DOHH2 (cell line): ENCODE measurements around the gene GPRC5B.

Source experiments
- H3F3A ChIP-seq: fragments of 200-600 bp; sonication (generic), shearing (Covaris generic); 2 replicates; pipeline ENCODE4 v1.6.0; 2016; ENCODE audit warnings: antibody characterized with exemption, mild to moderate bottlenecking; ENCODE audit not compliant: control insufficient read depth, insufficient read depth
- H3K27ac ChIP-seq: fragments of 200-600 bp; sonication (generic); 2 replicates; pipeline ENCODE4 v1.5.1; 2014; ENCODE audit warnings: low read depth, mild to moderate bottlenecking, low read length, moderate library complexity
- H3K27me3 ChIP-seq: fragments of 200-600 bp; sonication (generic); 2 replicates; pipeline ENCODE4 v1.6.1; 2014; ENCODE audit warnings: mild to moderate bottlenecking, low read length, mixed read lengths; ENCODE audit not compliant: control insufficient read depth
- H3K36me3 ChIP-seq: fragments of 200-600 bp; sonication (generic); 2 replicates; pipeline ENCODE4 v1.6.1; 2014; ENCODE audit warnings: mild to moderate bottlenecking, low read length, moderate library complexity, mixed read lengths; ENCODE audit not compliant: control insufficient read depth
- H3K4me1 ChIP-seq: fragments of 200-600 bp; sonication (generic); 2 replicates; pipeline ENCODE4 v1.6.1; 2014; ENCODE audit warnings: mild to moderate bottlenecking, low read length, mixed read lengths; ENCODE audit not compliant: control insufficient read depth
- H3K4me2 ChIP-seq: fragments of 200-600 bp; sonication (generic); 2 replicates; pipeline ENCODE4 v1.6.0; 2014; ENCODE audit warnings: mild to moderate bottlenecking, low read length, moderate library complexity
- H3K4me3 ChIP-seq: fragments of 200-600 bp; sonication (generic); 2 replicates; pipeline ENCODE4 v1.5.1; 2014; ENCODE audit warnings: mild to moderate bottlenecking, low read length, mixed read lengths
- H3K79me2 ChIP-seq: fragments of 200-600 bp; sonication (generic); 2 replicates; pipeline ENCODE4 v1.6.1; 2014; ENCODE audit warnings: mild to moderate bottlenecking, low read length, mixed read lengths; ENCODE audit not compliant: control insufficient read depth
- H3K9me2 ChIP-seq: fragments of 200-600 bp; sonication (generic); replicated peaks from 2 replicates; pipeline ENCODE4 v1.6.1; 2014; ENCODE audit warnings: mild to moderate bottlenecking, low read length, mixed read lengths; ENCODE audit not compliant: control insufficient read depth
- H3K9me3 ChIP-seq: fragments of 200-600 bp; sonication (generic); 2 replicates; pipeline ENCODE4 v1.6.1; 2014; ENCODE audit warnings: antibody characterized with exemption, low read length, mixed read lengths; ENCODE audit not compliant: control insufficient read depth, insufficient read depth
- H4K20me1 ChIP-seq: fragments of 200-600 bp; sonication (generic); 2 replicates; pipeline ENCODE4 v1.6.0; 2014; ENCODE audit warnings: low read depth, mild to moderate bottlenecking, antibody characterized with exemption, low read length, moderate library complexity; ENCODE audit not compliant: control insufficient read depth, insufficient read depth
- CTCF ChIP-seq: fragments of 200-600 bp; sonication (generic); IDR thresholded peaks from one replicate; pipeline ENCODE4 v1.5.1; 2014; ENCODE audit warnings: antibody characterized with exemption, mild to moderate bottlenecking, low read depth, low read length; ENCODE audit not compliant: poor library complexity, severe bottlenecking
- EZH2phosphoT487 ChIP-seq: fragments of 200-600 bp; sonication (generic); IDR thresholded peaks from 2 replicates; pipeline ENCODE4 v1.6.1; 2017; ENCODE audit warnings: borderline replicate concordance, mild to moderate bottlenecking, antibody characterized with exemption, low read length, moderate library complexity, mixed read lengths

GPRC5B gene

GRCh38 chr16:19874851-19875546, 9.6 kb downstream of the GPRC5B start:
- Histone ChIP-seq H3K4me1 (no peaks in the 10 kb centered on the region), H3K27ac (no peak overlapping the region), H3K36me3 (no peaks in the 10 kb centered on the region), H3K79me2 (no peaks in the 10 kb centered on the region), H3K9me3 (no peaks in the 10 kb centered on the region), H3K4me2 (no peak overlapping the region), H4K20me1 (no peaks in the 10 kb centered on the region), H3K4me3 (no peak overlapping the region), H3F3A (no peaks in the 10 kb centered on the region), H3K27me3 (no peaks in the 10 kb centered on the region), H3K9me2 (no peaks in the 10 kb centered on the region)
- no peak for TF ChIP-seq EZH2phosphoT487
- no peak for TF ChIP-seq CTCF

- no peak for TF ChIP-seq EZH2phosphoT487
- no peak for TF ChIP-seq CTCF
- no peaks in the 10 kb centered on the region for H3K36me3 ChIP-seq
- no peak overlapping the region for H3K4me3 ChIP-seq
- no peaks in the 10 kb centered on the region for H4K20me1 ChIP-seq
- H3K9me2 ChIP-seq: no peaks in the 10 kb centered on the region
- H3K4me2 ChIP-seq: no peak overlapping the region
- H3K79me2 ChIP-seq: no peaks in the 10 kb centered on the region
- H3K4me1 ChIP-seq: no peaks in the 10 kb centered on the region
- H3K27me3 ChIP-seq: no peaks in the 10 kb centered on the region
- H3K9me3 ChIP-seq: no peaks in the 10 kb centered on the region
- no peak overlapping the region for H3K27ac ChIP-seq
- H3F3A ChIP-seq: no peaks in the 10 kb centered on the region
These were observed 10.6 kb downstream of the GPRC5B start for GRCh38 chr16:19874026-19874425.

GRCh38 chr16:19872935-19873334, 11.7 kb downstream of the GPRC5B start:
- no peak for TF ChIP-seq EZH2phosphoT487
- no peak for TF ChIP-seq CTCF
- H3K79me2 ChIP-seq: no peaks in the 10 kb centered on the region
- H3K36me3 ChIP-seq: no peaks in the 10 kb centered on the region
- no peak overlapping the region for H3K4me2 ChIP-seq
- no peaks in the 10 kb centered on the region for H3K4me1 ChIP-seq
- no peak overlapping the region for H3K27ac ChIP-seq
- no peaks in the 10 kb centered on the region for H3K9me2 ChIP-seq
- no peaks in the 10 kb centered on the region for H3F3A ChIP-seq
- no peaks in the 10 kb centered on the region for H3K27me3 ChIP-seq
- H3K4me3 ChIP-seq: no peak overlapping the region
- H4K20me1 ChIP-seq: no peaks in the 10 kb centered on the region
- H3K9me3 ChIP-seq: no peaks in the 10 kb centered on the region
